ENCODE data around the gene DPP6.

- TF ChIP-seq CTCF (IDR thresholded peaks at IDR 0.05), result no peak
- no peak for TF ChIP-seq EP300 (IDR thresholded peaks at IDR 0.05)
These were observed 787.9 kb downstream of the DPP6 start for GRCh38 chr7:154840086-154840485.
